HL-60 (cell line): ENCODE measurements around the gene PTCRA.

ENCODE experiments used
- POLR2AphosphoS5 ChIP-seq: IDR thresholded peaks from 2 replicates; pipeline ENCODE4 v1.6.1; 2012; ENCODE audit warnings: low read depth
- TF ChIP-seq, protein P1 (sequence below): IDR thresholded peaks from one replicate; pipeline ENCODE4 v1.5.1; 2011; ENCODE audit warnings: low read length, control low read depth, inconsistent platforms; ENCODE audit not compliant: insufficient read depth

DNA sequence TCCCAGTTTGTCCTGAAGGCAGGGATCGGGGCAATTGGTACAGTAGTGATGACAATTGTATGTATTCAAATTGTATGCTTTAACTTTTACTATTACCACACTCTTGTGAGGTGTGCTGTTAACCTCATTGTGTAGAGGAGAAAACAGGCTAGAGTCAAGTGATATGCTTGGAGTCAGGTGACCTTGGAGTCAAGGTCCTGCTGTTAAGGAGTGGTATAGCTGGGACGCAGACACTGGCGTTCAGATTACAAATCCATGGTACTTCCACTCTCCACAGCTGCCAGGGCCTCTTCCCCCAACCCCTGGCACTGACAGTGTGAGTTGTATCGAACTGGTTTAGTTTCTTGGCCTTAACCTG, 23.9 kb downstream of the PTCRA start:
- TF ChIP-seq, protein P1, sequence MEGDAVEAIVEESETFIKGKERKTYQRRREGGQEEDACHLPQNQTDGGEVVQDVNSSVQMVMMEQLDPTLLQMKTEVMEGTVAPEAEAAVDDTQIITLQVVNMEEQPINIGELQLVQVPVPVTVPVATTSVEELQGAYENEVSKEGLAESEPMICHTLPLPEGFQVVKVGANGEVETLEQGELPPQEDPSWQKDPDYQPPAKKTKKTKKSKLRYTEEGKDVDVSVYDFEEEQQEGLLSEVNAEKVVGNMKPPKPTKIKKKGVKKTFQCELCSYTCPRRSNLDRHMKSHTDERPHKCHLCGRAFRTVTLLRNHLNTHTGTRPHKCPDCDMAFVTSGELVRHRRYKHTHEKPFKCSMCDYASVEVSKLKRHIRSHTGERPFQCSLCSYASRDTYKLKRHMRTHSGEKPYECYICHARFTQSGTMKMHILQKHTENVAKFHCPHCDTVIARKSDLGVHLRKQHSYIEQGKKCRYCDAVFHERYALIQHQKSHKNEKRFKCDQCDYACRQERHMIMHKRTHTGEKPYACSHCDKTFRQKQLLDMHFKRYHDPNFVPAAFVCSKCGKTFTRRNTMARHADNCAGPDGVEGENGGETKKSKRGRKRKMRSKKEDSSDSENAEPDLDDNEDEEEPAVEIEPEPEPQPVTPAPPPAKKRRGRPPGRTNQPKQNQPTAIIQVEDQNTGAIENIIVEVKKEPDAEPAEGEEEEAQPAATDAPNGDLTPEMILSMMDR, result no peak
- TF ChIP-seq POLR2AphosphoS5, result no peak
